H9 (cell line): ENCODE results near the gene LRRN4. TPM values are rescaled to one million over a fixed set of nuclear protein-coding genes. Genes with fewer than 3 reads are reported as not detected.
"Not testable (repeated sequence)": the region's sequence is repeated elsewhere in the genome, so short reads cannot be mapped to it uniquely, and the experiment has no call there.

Experiments
- DNase-seq: peaks from one replicate; pipeline ENCODE4 v3.0.0-alpha.2; 2017
- H2AFZ ChIP-seq: one replicate; pipeline ENCODE4 v1.6.1; 2013; ENCODE audit warnings: mild to moderate bottlenecking, low read length, control low read depth, moderate library complexity
- H2AK5ac ChIP-seq: 2 replicates; pipeline ENCODE4 v1.6.1; 2013; ENCODE audit warnings: low read length, control low read depth, mixed read lengths; ENCODE audit not compliant: insufficient read length
- H2BK120ac ChIP-seq: one replicate; pipeline ENCODE4 v1.6.1; 2013; ENCODE audit warnings: low read depth, mild to moderate bottlenecking, low read length, control low read depth, inconsistent platforms; ENCODE audit not compliant: poor library complexity, severe bottlenecking
- H2BK12ac ChIP-seq: 2 replicates; pipeline ENCODE4 v1.6.1; 2013; ENCODE audit warnings: low read length, control low read depth, mixed read lengths, low read depth; ENCODE audit not compliant: insufficient read length
- H2BK15ac ChIP-seq: 2 replicates; pipeline ENCODE4 v1.6.1; 2013; ENCODE audit warnings: low read depth, low read length, control low read depth
- H2BK20ac ChIP-seq: one replicate; pipeline ENCODE4 v1.6.1; 2013; ENCODE audit warnings: low read depth, mild to moderate bottlenecking, low read length, control low read depth, inconsistent platforms; ENCODE audit not compliant: poor library complexity, severe bottlenecking
- H2BK5ac ChIP-seq: 2 replicates; pipeline ENCODE4 v1.6.1; 2013; ENCODE audit warnings: low read length, control low read depth, mixed read lengths; ENCODE audit not compliant: insufficient read length
- H3K14ac ChIP-seq: 2 replicates; pipeline ENCODE4 v1.6.1; 2013; ENCODE audit warnings: low read length, control low read depth; ENCODE audit not compliant: insufficient read depth
- H3K18ac ChIP-seq: 2 replicates; pipeline ENCODE4 v1.6.1; 2013; ENCODE audit warnings: low read depth, mild to moderate bottlenecking, mixed read lengths, low read length, control low read depth; ENCODE audit not compliant: insufficient read length
- H3K23ac ChIP-seq: 2 replicates; pipeline ENCODE4 v1.6.1; 2013; ENCODE audit warnings: low read length, control low read depth, mixed read lengths, low read depth; ENCODE audit not compliant: insufficient read length
- H3K23me2 ChIP-seq: 2 replicates; pipeline ENCODE4 v1.6.1; 2013; ENCODE audit warnings: low read depth, mild to moderate bottlenecking, mixed read lengths, low read length, control low read depth; ENCODE audit not compliant: insufficient read length, poor library complexity, severe bottlenecking
- H3K27ac ChIP-seq: 2 replicates; pipeline ENCODE4 v1.5.1; 2013; ENCODE audit warnings: low read length, control low read depth, mixed read lengths, low read depth; ENCODE audit not compliant: insufficient read length
- H3K27me3 ChIP-seq: 2 replicates; pipeline ENCODE4 v1.6.1; 2013; ENCODE audit warnings: low read length, control low read depth, inconsistent platforms; ENCODE audit not compliant: insufficient read depth
- H3K4ac ChIP-seq: 2 replicates; pipeline ENCODE4 v1.6.1; 2013; ENCODE audit warnings: low read depth, mild to moderate bottlenecking, control low read depth, inconsistent platforms, low read length, moderate library complexity
- H3K4me1 ChIP-seq: 2 replicates; pipeline ENCODE4 v1.6.1; 2013; ENCODE audit warnings: low read length, control low read depth, inconsistent platforms; ENCODE audit not compliant: insufficient read depth
- H3K4me2 ChIP-seq: 2 replicates; pipeline ENCODE4 v1.6.1; 2013; ENCODE audit warnings: low read length, control low read depth, mixed read lengths; ENCODE audit not compliant: insufficient read length, insufficient read depth
- H3K56ac ChIP-seq: 2 replicates; pipeline ENCODE4 v1.6.1; 2013; ENCODE audit warnings: low read depth, mild to moderate bottlenecking, mixed read lengths, low read length, control low read depth; ENCODE audit not compliant: insufficient read length
- H3K79me1 ChIP-seq: 2 replicates; pipeline ENCODE4 v1.6.1; 2013; ENCODE audit warnings: low read depth, mild to moderate bottlenecking, moderate library complexity, low read length, control low read depth, inconsistent platforms; ENCODE audit not compliant: insufficient read depth, poor library complexity, severe bottlenecking
- H3K79me2 ChIP-seq: 2 replicates; pipeline ENCODE4 v1.6.1; 2013; ENCODE audit warnings: low read length, control low read depth, inconsistent platforms; ENCODE audit not compliant: insufficient read depth
- H3K9ac ChIP-seq: 2 replicates; pipeline ENCODE4 v1.6.1; 2013; ENCODE audit warnings: low read length, control low read depth, mixed read lengths; ENCODE audit not compliant: insufficient read length; ENCODE audit errors: extremely low read depth
- H3K9me3 ChIP-seq: one replicate; pipeline ENCODE4 v1.6.1; 2013; ENCODE audit warnings: low read depth, low read length, inconsistent platforms; ENCODE audit not compliant: control insufficient read depth
- H3T11ph ChIP-seq: one replicate; pipeline ENCODE4 v1.6.1; 2013; ENCODE audit warnings: mild to moderate bottlenecking, low read length, control low read depth, inconsistent platforms
- H4K20me1 ChIP-seq: one replicate; pipeline ENCODE4 v1.6.1; 2013; ENCODE audit not compliant: control insufficient read depth, insufficient read length, insufficient read depth
- H4K5ac ChIP-seq: 2 replicates; pipeline ENCODE4 v1.6.1; 2013; ENCODE audit warnings: low read depth, mild to moderate bottlenecking, mixed read lengths, low read length, control low read depth; ENCODE audit not compliant: insufficient read length
- H4K8ac ChIP-seq: replicated peaks from 2 replicates; pipeline ENCODE4 v1.6.1; 2013; ENCODE audit warnings: low read length, control low read depth, mixed read lengths, low read depth; ENCODE audit not compliant: insufficient read length
- H4K91ac ChIP-seq: 2 replicates; pipeline ENCODE4 v1.6.1; 2013; ENCODE audit warnings: low read depth, mild to moderate bottlenecking, moderate library complexity, mixed read lengths, low read length, control low read depth; ENCODE audit not compliant: insufficient read length
- H3K27ac Mint-ChIP-seq, 3 experiments: 2 replicates in 2 of 3; 3 replicates in 1 of 3; pipeline ENCODE4 v1.8.0; 2020 to 2021; ENCODE audit warnings: mixed read lengths in 3 of 3, mild to moderate bottlenecking in 1 of 3, moderate library complexity in 1 of 3
- H3K27me3 Mint-ChIP-seq: 2 replicates; pipeline ENCODE4 v1.8.0; 2021; ENCODE audit warnings: low read depth, mild to moderate bottlenecking, moderate library complexity, mixed read lengths
- H3K36me3 Mint-ChIP-seq, 3 experiments: 2 replicates in 2 of 3; 3 replicates in 1 of 3; pipeline ENCODE4 v1.8.0; 2020 to 2021; ENCODE audit warnings: low read depth in 3 of 3, mixed read lengths in 3 of 3; ENCODE audit not compliant: insufficient read depth in 1 of 3
- H3K4me1 Mint-ChIP-seq, 2 experiments: 2 replicates each; pipeline ENCODE4 v1.8.0; 2020; ENCODE audit warnings: mixed read lengths in 2 of 2
- H3K4me3 Mint-ChIP-seq, 2 experiments: 2 replicates in 1 of 2; 3 replicates in 1 of 2; pipeline ENCODE4 v1.8.0; 2020 to 2021; ENCODE audit warnings: mild to moderate bottlenecking in 2 of 2, mixed read lengths in 2 of 2, moderate library complexity in 1 of 2
- H3K9me3 Mint-ChIP-seq, 2 experiments: 2 replicates in 1 of 2; 3 replicates in 1 of 2; pipeline ENCODE4 v1.8.0; 2020; ENCODE audit warnings: mild to moderate bottlenecking in 2 of 2, mixed read lengths in 2 of 2, moderate library complexity in 1 of 2
- WGBS: extraction: QIAGEN DNeasy Blood & Tissue Kit; methylation state at CpG from one replicate; pipeline ENCODE4 v1.1.7; 2013; ENCODE audit warnings: missing lambda C conversion rate, low lambda C conversion rate, mixed read lengths; ENCODE audit not compliant: insufficient read length; ENCODE audit errors: extremely low coverage; 5-methylcytosine and 5-hydroxymethylcytosine counted together
- total RNA-seq: library from RNA; stranded (reverse); gene quantifications from 2 replicates; pipeline ENCODE4 v1.2.1, GENCODE V29; 2021
- TF ChIP-seq, protein P1 (sequence below): fragments of 200-600 bp; sonication (generic); conservative IDR thresholded peaks from 3 replicates; pipeline ENCODE4 v1.8.0; 2021; ENCODE audit warnings: antibody characterized with exemption, mild to moderate bottlenecking

The LRRN4 gene
- total RNA-seq, 1 experiment from 2014 or later: 0.22 TPM

GRCh38 chr20:6034134-6034969 lies 19.5 kb downstream of the LRRN4 start:
- Histone ChIP-seq H4K20me1 (no peaks in the 10 kb centered on the region), H3K23ac (no peak overlapping the region), H2BK5ac (no peak overlapping the region), H3K56ac (no peak overlapping the region), H3K4me1 (no peaks in the 10 kb centered on the region), H2AK5ac (no peak overlapping the region), H3T11ph (no peak overlapping the region), H3K9ac (no peak overlapping the region), H3K9me3 (no peaks in the 10 kb centered on the region), H4K91ac (no peak overlapping the region), H2BK20ac (no peak overlapping the region), H2AFZ (no peak overlapping the region), H3K18ac (no peak overlapping the region), H3K14ac (no peak overlapping the region), H3K4ac (no peak overlapping the region), H3K4me2 (no peak overlapping the region), H3K27me3 (no peaks in the 10 kb centered on the region), H3K79me2 (no peaks in the 10 kb centered on the region), H4K8ac (no peak overlapping the region), H2BK120ac (no peak overlapping the region), H3K27ac (no peak overlapping the region), H2BK15ac (no peak overlapping the region), H3K23me2 (no peaks in the 10 kb centered on the region), H3K79me1 (no peaks in the 10 kb centered on the region), H4K5ac (no peak overlapping the region), H2BK12ac (no peak overlapping the region)
- Mint-ChIP-seq H3K4me3 (no peak overlapping the region), H3K27me3 (no peaks in the 10 kb centered on the region), H3K36me3 (peaks cover 9 to 48% (median 29%) of the 10 kb centered on the region in 3 experiments; a peak in 6 of 7 replicates), H3K27ac (no peak overlapping the region; a peak in 1 of 7 replicates), H3K9me3 (no peaks in the 10 kb centered on the region), H3K4me1 (peaks cover 11 to 12% of the 10 kb centered on the region in 2 experiments)
- 83% methylated on average over 1 of the region's 2 CpGs for WGBS
- no peak for DNase-seq
- TF ChIP-seq, protein P1, sequence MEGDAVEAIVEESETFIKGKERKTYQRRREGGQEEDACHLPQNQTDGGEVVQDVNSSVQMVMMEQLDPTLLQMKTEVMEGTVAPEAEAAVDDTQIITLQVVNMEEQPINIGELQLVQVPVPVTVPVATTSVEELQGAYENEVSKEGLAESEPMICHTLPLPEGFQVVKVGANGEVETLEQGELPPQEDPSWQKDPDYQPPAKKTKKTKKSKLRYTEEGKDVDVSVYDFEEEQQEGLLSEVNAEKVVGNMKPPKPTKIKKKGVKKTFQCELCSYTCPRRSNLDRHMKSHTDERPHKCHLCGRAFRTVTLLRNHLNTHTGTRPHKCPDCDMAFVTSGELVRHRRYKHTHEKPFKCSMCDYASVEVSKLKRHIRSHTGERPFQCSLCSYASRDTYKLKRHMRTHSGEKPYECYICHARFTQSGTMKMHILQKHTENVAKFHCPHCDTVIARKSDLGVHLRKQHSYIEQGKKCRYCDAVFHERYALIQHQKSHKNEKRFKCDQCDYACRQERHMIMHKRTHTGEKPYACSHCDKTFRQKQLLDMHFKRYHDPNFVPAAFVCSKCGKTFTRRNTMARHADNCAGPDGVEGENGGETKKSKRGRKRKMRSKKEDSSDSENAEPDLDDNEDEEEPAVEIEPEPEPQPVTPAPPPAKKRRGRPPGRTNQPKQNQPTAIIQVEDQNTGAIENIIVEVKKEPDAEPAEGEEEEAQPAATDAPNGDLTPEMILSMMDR: no peak

- not testable (repeated sequence) for H3K14ac ChIP-seq, H3K56ac ChIP-seq, H4K8ac ChIP-seq, H4K5ac ChIP-seq, H3K27me3 Mint-ChIP-seq, H3K9ac ChIP-seq, H3K79me2 ChIP-seq, DNase-seq, H2BK15ac ChIP-seq, H3K23ac ChIP-seq, H3K4me3 Mint-ChIP-seq, H2BK120ac ChIP-seq, H3K4ac ChIP-seq, H4K20me1 ChIP-seq, H2BK5ac ChIP-seq, H3K18ac ChIP-seq, H2AFZ ChIP-seq, H3T11ph ChIP-seq, H4K91ac ChIP-seq, H3K9me3 ChIP-seq, H3K9me3 Mint-ChIP-seq, H3K23me2 ChIP-seq, H3K4me2 ChIP-seq, H3K27me3 ChIP-seq, H2BK20ac ChIP-seq, H2AK5ac ChIP-seq, H3K79me1 ChIP-seq, H3K27ac Mint-ChIP-seq, H3K27ac ChIP-seq, H3K4me1 ChIP-seq, H3K4me1 Mint-ChIP-seq, H2BK12ac ChIP-seq
- H3K36me3 Mint-ChIP-seq: peaks cover 9 to 42% (median 29%) of the 10 kb centered on the region in 3 experiments; a peak in 6 of 7 replicates
- WGBS: no CpG with 5 or more reads among the region's 8 CpGs
These were observed 21.0 kb downstream of the LRRN4 start for GRCh38 chr20:6032907-6033306.
